Panc1 (cell line): ENCODE results near the gene SF3B5. TPM values are rescaled to one million over a fixed set of nuclear protein-coding genes. Genes with fewer than 3 reads are reported as not detected.
"Not testable (repeated sequence)": the region's sequence is repeated elsewhere in the genome, so short reads cannot be mapped to it uniquely, and the experiment has no call there.

Experiments used
- ATAC-seq: fragments of 200-7000 bp; cut with Tn5 transposase; 2 replicates; pipeline ENCODE4 v1.9.1; 2020; ENCODE audit warnings: mild to moderate bottlenecking, moderate library complexity
- BruUV-seq: library from RNA; stranded (reverse); fragments of 400-500 nt; replicated peaks from 2 replicates; lab custom pipeline; 2021; lab: Mats Ljungman, UMichigan
- CTCF ChIA-PET: fragments of 300-600 bp; sonication (Branson Sonifier 250); formaldehyde crosslinking; loops from one replicate; lab custom pipeline; 2022; ENCODE audit warnings: antibody characterized with exemption; lab: Charles Lee
- POLR2A ChIA-PET: fragments of 300-600 bp; sonication (Branson Sonifier 250); formaldehyde crosslinking; loops from one replicate; lab custom pipeline; 2022; ENCODE audit warnings: antibody characterized with exemption; lab: Charles Lee
- DNase-seq: peaks from one replicate; pipeline ENCODE4 v3.0.0-alpha.2; 2010; ENCODE audit warnings: low read depth, low spot score
- H3K27ac ChIP-seq: 2 replicates; pipeline ENCODE4 v1.5.1; 2011; ENCODE audit warnings: mild to moderate bottlenecking, low read length, inconsistent platforms
- H3K27me3 ChIP-seq: fragments of 200-500 bp; sonication (Bioruptor generic); 2 replicates; pipeline ENCODE4 v1.6.0; 2014; ENCODE audit warnings: low read length, inconsistent platforms; ENCODE audit not compliant: control insufficient read depth, insufficient read depth
- H3K36me3 ChIP-seq: fragments of 200-500 bp; sonication (Bioruptor generic); 2 replicates; pipeline ENCODE4 v1.5.1; 2014; ENCODE audit warnings: inconsistent platforms, mild to moderate bottlenecking, low read length, moderate library complexity; ENCODE audit not compliant: control insufficient read depth, insufficient read depth
- H3K4me1 ChIP-seq: 2 replicates; pipeline ENCODE4 v1.5.1; 2011; ENCODE audit warnings: inconsistent platforms, mild to moderate bottlenecking, low read length, moderate library complexity; ENCODE audit not compliant: control insufficient read depth, insufficient read depth
- H3K4me3 ChIP-seq, 2 experiments: 2 replicates each; pipeline ENCODE4 v1.5.1; 2011 to 2012; ENCODE audit warnings: low read depth in 2 of 2, low read length in 2 of 2, mild to moderate bottlenecking in 2 of 2, inconsistent platforms in 1 of 2, moderate library complexity in 1 of 2
- H3K9me3 ChIP-seq: fragments of 200-500 bp; sonication (Bioruptor generic); 2 replicates; pipeline ENCODE4 v1.5.1; 2014; ENCODE audit warnings: low read depth, mild to moderate bottlenecking, inconsistent platforms, low read length, moderate library complexity; ENCODE audit not compliant: control insufficient read depth, insufficient read depth
- CTCF ChIP-seq: fragments of 450-650 bp; IDR thresholded peaks from 2 replicates; pipeline ENCODE4 v1.5.1; 2017; ENCODE audit warnings: mild to moderate bottlenecking
- POLR2AphosphoS5 ChIP-seq: IDR thresholded peaks from 2 replicates; pipeline ENCODE4 v1.6.1; 2012; ENCODE audit warnings: mild to moderate bottlenecking, low read depth, low read length, moderate library complexity
- SIN3A ChIP-seq: IDR thresholded peaks from 2 replicates; pipeline ENCODE4 v1.6.1; 2012; ENCODE audit warnings: low read depth, mild to moderate bottlenecking, low read length, moderate library complexity, borderline replicate concordance; ENCODE audit not compliant: insufficient read depth
- TCF7L2 ChIP-seq: IDR thresholded peaks from 2 replicates; pipeline ENCODE4 v1.6.1; 2011; ENCODE audit warnings: mild to moderate bottlenecking, low read depth, low read length, inconsistent platforms
- in situ Hi-C: cut with HindIII; loops from 2 replicates; pipeline ENCODE4 v1.10.0; 2016; ENCODE audit warnings: low sequenced_read_pairs, low pct_unique_long_range_greater_than_20kb
- intact Hi-C: fragments of 100-400 bp; cut with micrococcal nuclease; formaldehyde crosslinking; loops from one replicate; pipeline ENCODE4 v1.10.0; 2022; ENCODE audit not compliant: unreplicated experiment
- total RNA-seq: library from RNA; stranded (reverse); gene quantifications from one replicate; pipeline ENCODE4 v1.2.1, GENCODE V29; 2021; ENCODE audit not compliant: unreplicated experiment
- TF ChIP-seq, protein P1 (sequence below), 2 experiments: IDR thresholded peaks; 2 replicates each; pipeline ENCODE4 v1.6.1; 2011 to 2012; ENCODE audit warnings: low read depth in 2 of 2, control low read depth in 1 of 2, low read length in 1 of 2, mild to moderate bottlenecking in 1 of 2, moderate library complexity in 1 of 2; ENCODE audit not compliant: insufficient read depth in 1 of 2

SF3B5 gene
- total RNA-seq, 1 experiment from 2014 or later: 128 TPM

DNA sequence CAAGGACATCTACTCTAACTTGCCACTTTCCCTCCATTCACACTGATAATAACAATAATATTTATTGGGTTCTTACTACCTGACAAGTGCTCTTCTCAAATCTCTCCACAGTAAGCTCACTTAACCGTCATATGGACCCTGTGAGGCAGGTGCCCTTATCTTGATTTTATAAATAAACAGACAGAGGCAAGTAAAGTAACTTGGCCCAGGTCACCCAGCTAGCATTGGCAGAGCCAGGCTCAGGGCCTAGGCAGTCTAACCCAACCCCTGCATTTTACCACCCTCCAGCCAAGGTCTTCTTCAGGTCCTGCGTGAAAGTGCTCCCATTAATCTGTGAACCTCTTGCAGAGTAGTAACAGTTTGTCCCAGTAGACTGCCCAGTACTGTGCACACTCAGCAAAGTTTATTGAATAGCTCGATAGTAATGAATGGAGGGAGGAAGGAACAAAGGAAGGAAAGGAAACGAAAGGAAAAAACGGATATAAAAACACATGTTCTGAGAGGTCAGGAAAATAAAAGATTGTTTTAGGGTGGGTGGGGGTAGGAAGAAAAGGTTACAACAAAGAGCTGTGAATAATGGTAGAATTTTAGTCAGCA lies 38.0 kb upstream of the SF3B5 start:
- in situ Hi-C loops: no loop called here
- no TSS peak for BruUV-seq
- POLR2A ChIA-PET: no interaction called here

GRCh38 chr6:144132167-144132690 lies 36.9 kb upstream of the SF3B5 start:
- in situ Hi-C loops, H3K27ac ChIP-seq, ATAC-seq, H3K27me3 ChIP-seq, CTCF ChIA-PET, POLR2A ChIA-PET, BruUV-seq, intact Hi-C loops, H3K4me1 ChIP-seq, H3K9me3 ChIP-seq, DNase-seq, H3K4me3 ChIP-seq, H3K36me3 ChIP-seq: not testable (repeated sequence)

More for the DNA sequence above, 38.0 kb upstream of the SF3B5 start:
- Histone ChIP-seq H3K9me3 (no peaks in the 10 kb centered on the region), H3K4me3 (no peak overlapping the region), H3K27me3 (no peaks in the 10 kb centered on the region), H3K4me1 (no peaks in the 10 kb centered on the region), H3K36me3 (no peaks in the 10 kb centered on the region), H3K27ac (no peak overlapping the region)
- CTCF ChIA-PET: no interaction called here
- DNase-seq: no peak
- no peak for ATAC-seq
- no peak for TF ChIP-seq POLR2AphosphoS5
- no peak for TF ChIP-seq CTCF
- no peak for TF ChIP-seq TCF7L2
- TF ChIP-seq, protein P1, sequence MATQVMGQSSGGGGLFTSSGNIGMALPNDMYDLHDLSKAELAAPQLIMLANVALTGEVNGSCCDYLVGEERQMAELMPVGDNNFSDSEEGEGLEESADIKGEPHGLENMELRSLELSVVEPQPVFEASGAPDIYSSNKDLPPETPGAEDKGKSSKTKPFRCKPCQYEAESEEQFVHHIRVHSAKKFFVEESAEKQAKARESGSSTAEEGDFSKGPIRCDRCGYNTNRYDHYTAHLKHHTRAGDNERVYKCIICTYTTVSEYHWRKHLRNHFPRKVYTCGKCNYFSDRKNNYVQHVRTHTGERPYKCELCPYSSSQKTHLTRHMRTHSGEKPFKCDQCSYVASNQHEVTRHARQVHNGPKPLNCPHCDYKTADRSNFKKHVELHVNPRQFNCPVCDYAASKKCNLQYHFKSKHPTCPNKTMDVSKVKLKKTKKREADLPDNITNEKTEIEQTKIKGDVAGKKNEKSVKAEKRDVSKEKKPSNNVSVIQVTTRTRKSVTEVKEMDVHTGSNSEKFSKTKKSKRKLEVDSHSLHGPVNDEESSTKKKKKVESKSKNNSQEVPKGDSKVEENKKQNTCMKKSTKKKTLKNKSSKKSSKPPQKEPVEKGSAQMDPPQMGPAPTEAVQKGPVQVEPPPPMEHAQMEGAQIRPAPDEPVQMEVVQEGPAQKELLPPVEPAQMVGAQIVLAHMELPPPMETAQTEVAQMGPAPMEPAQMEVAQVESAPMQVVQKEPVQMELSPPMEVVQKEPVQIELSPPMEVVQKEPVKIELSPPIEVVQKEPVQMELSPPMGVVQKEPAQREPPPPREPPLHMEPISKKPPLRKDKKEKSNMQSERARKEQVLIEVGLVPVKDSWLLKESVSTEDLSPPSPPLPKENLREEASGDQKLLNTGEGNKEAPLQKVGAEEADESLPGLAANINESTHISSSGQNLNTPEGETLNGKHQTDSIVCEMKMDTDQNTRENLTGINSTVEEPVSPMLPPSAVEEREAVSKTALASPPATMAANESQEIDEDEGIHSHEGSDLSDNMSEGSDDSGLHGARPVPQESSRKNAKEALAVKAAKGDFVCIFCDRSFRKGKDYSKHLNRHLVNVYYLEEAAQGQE (IDR thresholded peaks at IDR 0.05; ENCODE audit: insufficient read depth in 1 of 2, low read depth in 2 of 2, low read length in 1 of 2): no peak
- no peak for TF ChIP-seq SIN3A
- intact Hi-C loops: no loop called here

DNA sequence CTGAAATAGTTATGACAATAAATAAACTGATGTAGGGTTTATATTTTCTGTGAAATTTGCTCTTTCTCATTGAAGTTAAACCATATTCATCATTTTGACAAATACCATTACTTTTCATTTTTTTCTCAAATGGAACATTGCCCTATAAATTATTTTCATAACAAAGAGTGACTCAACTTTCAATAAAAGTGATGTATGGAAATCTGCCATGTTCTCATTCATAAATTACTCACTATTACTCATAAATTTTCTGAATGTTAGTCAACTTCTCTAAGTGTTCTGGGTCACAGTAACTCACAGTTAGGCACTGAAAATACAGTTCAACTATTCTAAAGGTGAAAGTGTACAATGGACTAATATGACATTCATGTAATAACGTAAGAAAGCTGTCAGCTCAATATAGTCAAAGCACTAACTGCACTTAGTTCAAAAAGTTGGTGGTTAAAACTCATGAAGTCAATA lies 35.9 kb upstream of the SF3B5 start:
- Histone ChIP-seq H3K27ac (no peak overlapping the region), H3K27me3 (no peaks in the 10 kb centered on the region), H3K9me3 (no peaks in the 10 kb centered on the region), H3K4me1 (no peaks in the 10 kb centered on the region), H3K36me3 (no peaks in the 10 kb centered on the region), H3K4me3 (peak overlapping the region in 1 of 2 experiments; percentile 29; a peak in 2 of 4 replicates)
- no TSS peak for BruUV-seq
- in situ Hi-C loops (no loop called here), intact Hi-C loops (no loop called here)
- TF ChIP-seq POLR2AphosphoS5: no peak
- no peak for TF ChIP-seq TCF7L2
- TF ChIP-seq SIN3A: no peak
- TF ChIP-seq CTCF: no peak
- TF ChIP-seq, protein P1 (IDR thresholded peaks at IDR 0.05; ENCODE audit: insufficient read depth in 1 of 2, low read depth in 2 of 2, low read length in 1 of 2): no peak
- ChIA-PET CTCF (no interaction called here), POLR2A (no interaction called here)
- peak; percentile 89 for ATAC-seq
- peak; percentile 80 for DNase-seq
